SK-N-SH treated with all-trans-retinoic acid at 6 μM for 48 hours (cell line): ENCODE results near the gene RNF169.

Experiments
- ATAC-seq: fragments of 200-7000 bp; cut with Tn5 transposase; 3 replicates; pipeline ENCODE4 v1.9.1; 2020; ENCODE audit warnings: mild to moderate bottlenecking, moderate library complexity
- ARNTL ChIP-seq: fragments of 450-650 bp; formaldehyde crosslinking; IDR thresholded peaks from 2 replicates; pipeline ENCODE4 v1.5.0; 2020; ENCODE audit warnings: low read depth, mild to moderate bottlenecking, moderate library complexity, borderline replicate concordance
- BACH2 ChIP-seq: fragments of 250-450 bp; sonication (Bioruptor Pico); IDR thresholded peaks from 2 replicates; pipeline ENCODE4 v1.9.0; 2021; ENCODE audit warnings: mild to moderate bottlenecking, borderline replicate concordance
- CSDC2 ChIP-seq: fragments of 250-450 bp; sonication (Bioruptor Pico); IDR thresholded peaks from 2 replicates; pipeline ENCODE4 v1.5.0; 2020; ENCODE audit warnings: mild to moderate bottlenecking, moderate library complexity
- ESRRG ChIP-seq: fragments of 250-450 bp; sonication (Bioruptor Pico); IDR thresholded peaks from 2 replicates; pipeline ENCODE4 v1.6.1; 2021; ENCODE audit warnings: mild to moderate bottlenecking
- GLIS3 ChIP-seq: fragments of 250-450 bp; sonication (Bioruptor Pico); IDR thresholded peaks from 2 replicates; pipeline ENCODE4 v1.5.0; 2020; ENCODE audit warnings: mild to moderate bottlenecking, moderate library complexity
- ISL1 ChIP-seq: fragments of 250-450 bp; sonication (Bioruptor Pico); IDR thresholded peaks from 2 replicates; pipeline ENCODE4 v2.1.2; 2022; ENCODE audit warnings: mild to moderate bottlenecking, moderate library complexity
- OSR1 ChIP-seq: fragments of 250-450 bp; sonication (Bioruptor Pico); IDR thresholded peaks from 2 replicates; pipeline ENCODE4 v1.8.0; 2022; ENCODE audit warnings: moderate library complexity, mild to moderate bottlenecking, inconsistent platforms
- PPARA ChIP-seq: fragments of 250-450 bp; sonication (Bioruptor Pico); IDR thresholded peaks from 2 replicates; pipeline ENCODE4 v1.5.0; 2020; ENCODE audit warnings: mild to moderate bottlenecking, borderline replicate concordance
- RARB ChIP-seq: fragments of 250-450 bp; sonication (Bioruptor Pico); IDR thresholded peaks from 2 replicates; pipeline ENCODE4 v1.8.0; 2021; ENCODE audit warnings: mild to moderate bottlenecking, moderate library complexity
- SNAI2 ChIP-seq: fragments of 250-450 bp; sonication (Bioruptor Pico); IDR thresholded peaks from 2 replicates; pipeline ENCODE4 v1.5.0; 2020; ENCODE audit warnings: mild to moderate bottlenecking, moderate library complexity
- TCF4 ChIP-seq: fragments of 250-450 bp; sonication (Bioruptor Pico); IDR thresholded peaks from 2 replicates; pipeline ENCODE4 v1.8.0; 2021; ENCODE audit warnings: mild to moderate bottlenecking, moderate library complexity, borderline replicate concordance
- TOX ChIP-seq: fragments of 250-450 bp; sonication (Bioruptor Pico); IDR thresholded peaks from 2 replicates; pipeline ENCODE4 v1.8.0; 2021; ENCODE audit warnings: mild to moderate bottlenecking, moderate library complexity, borderline replicate concordance
- ZC3H10 ChIP-seq: fragments of 250-450 bp; sonication (Bioruptor Pico); IDR thresholded peaks from 2 replicates; pipeline ENCODE4 v1.5.1; 2021; ENCODE audit warnings: mild to moderate bottlenecking, moderate library complexity
- ZFP3 ChIP-seq: fragments of 250-450 bp; sonication (Bioruptor Pico); IDR thresholded peaks from 2 replicates; pipeline ENCODE4 v1.5.0; 2020; ENCODE audit warnings: mild to moderate bottlenecking, moderate library complexity
- ZFP30 ChIP-seq: fragments of 450-650 bp; formaldehyde crosslinking; IDR thresholded peaks from 2 replicates; pipeline ENCODE4 v1.5.0; 2022; ENCODE audit warnings: mild to moderate bottlenecking, moderate library complexity
- ZNF565 ChIP-seq: fragments of 450-650 bp; formaldehyde crosslinking; conservative IDR thresholded peaks from 2 replicates; pipeline ENCODE4 v1.5.0; 2020; ENCODE audit warnings: low read depth, mild to moderate bottlenecking, moderate library complexity
- ZNF70 ChIP-seq: fragments of 450-650 bp; formaldehyde crosslinking; IDR thresholded peaks from 2 replicates; pipeline ENCODE4 v1.5.0; 2020; ENCODE audit warnings: mild to moderate bottlenecking, moderate library complexity
- ZNF8 ChIP-seq: fragments of 450-650 bp; formaldehyde crosslinking; IDR thresholded peaks from 2 replicates; pipeline ENCODE4 v1.5.0; 2020; ENCODE audit warnings: mild to moderate bottlenecking, moderate library complexity
- TF ChIP-seq, protein P1 (sequence below): fragments of 250-450 bp; sonication (Bioruptor Pico); IDR thresholded peaks from 2 replicates; pipeline ENCODE4 v1.5.1; 2021; ENCODE audit warnings: mild to moderate bottlenecking, moderate library complexity
- TF ChIP-seq, protein P2 (sequence below): fragments of 250-450 bp; sonication (Bioruptor Pico); IDR thresholded peaks from 2 replicates; pipeline ENCODE4 v1.5.0; 2020; ENCODE audit warnings: mild to moderate bottlenecking, moderate library complexity
- TF ChIP-seq, protein P3 (sequence below): fragments of 250-450 bp; sonication (Bioruptor Pico); IDR thresholded peaks from 2 replicates; pipeline ENCODE4 v1.5.1; 2020; ENCODE audit warnings: low read depth, mild to moderate bottlenecking, moderate library complexity
- TF ChIP-seq, protein P4 (sequence below): fragments of 250-450 bp; sonication (Bioruptor Pico); IDR thresholded peaks from 2 replicates; pipeline ENCODE4 v1.8.0; 2021; ENCODE audit warnings: low read depth, mild to moderate bottlenecking, moderate library complexity, borderline replicate concordance

The RNF169 gene

DNA sequence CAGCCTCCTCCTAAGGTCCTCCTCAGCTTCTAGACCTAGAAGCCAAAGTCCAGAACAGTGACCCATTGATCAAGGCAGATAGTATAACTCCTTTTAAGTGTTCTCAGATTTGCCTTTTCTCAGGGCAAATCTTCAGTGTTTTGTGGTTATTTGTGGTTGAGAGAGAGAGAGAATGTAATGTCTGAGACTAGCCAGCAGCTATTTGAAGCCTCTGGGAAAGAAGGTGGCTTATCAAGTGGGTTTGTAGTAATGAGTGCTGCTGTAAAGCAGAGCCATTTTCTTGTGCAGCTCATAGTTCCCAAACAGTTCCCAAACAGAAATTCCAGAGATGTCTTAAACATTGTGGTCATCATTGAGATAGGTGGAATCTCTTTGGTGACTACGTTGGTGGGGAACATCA is 89.5 kb downstream of the RNF169 start:
- TF ChIP-seq ZNF8 (CRISPR knock-in tag) = no peak
- no peak for ATAC-seq

DNA sequence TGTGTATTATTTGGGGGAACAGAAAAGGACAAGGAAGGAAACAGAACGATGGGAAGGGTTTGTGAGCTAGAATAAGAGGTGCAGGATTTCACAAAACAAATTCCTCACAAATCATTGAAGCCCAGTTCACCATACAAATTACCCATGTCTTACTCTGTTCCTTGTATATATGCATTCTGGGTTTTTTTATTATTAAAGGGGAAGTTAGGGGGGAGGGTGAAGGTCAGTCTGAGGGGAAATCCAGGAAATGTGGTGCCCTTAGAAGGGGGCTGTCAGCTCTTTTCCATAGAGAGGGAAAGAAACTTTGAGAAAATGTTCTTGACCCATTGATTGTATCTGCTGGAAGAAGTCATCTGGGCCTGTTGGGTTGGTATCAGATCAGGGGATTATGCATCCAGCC is 90.8 kb downstream of the RNF169 start:
- no peak for TF ChIP-seq ZFP3
- TF ChIP-seq, protein P1, sequence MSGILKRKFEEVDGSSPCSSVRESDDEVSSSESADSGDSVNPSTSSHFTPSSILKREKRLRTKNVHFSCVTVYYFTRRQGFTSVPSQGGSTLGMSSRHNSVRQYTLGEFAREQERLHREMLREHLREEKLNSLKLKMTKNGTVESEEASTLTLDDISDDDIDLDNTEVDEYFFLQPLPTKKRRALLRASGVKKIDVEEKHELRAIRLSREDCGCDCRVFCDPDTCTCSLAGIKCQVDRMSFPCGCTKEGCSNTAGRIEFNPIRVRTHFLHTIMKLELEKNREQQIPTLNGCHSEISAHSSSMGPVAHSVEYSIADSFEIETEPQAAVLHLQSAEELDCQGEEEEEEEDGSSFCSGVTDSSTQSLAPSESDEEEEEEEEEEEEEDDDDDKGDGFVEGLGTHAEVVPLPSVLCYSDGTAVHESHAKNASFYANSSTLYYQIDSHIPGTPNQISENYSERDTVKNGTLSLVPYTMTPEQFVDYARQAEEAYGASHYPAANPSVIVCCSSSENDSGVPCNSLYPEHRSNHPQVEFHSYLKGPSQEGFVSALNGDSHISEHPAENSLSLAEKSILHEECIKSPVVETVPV (CRISPR knock-in tag) = no peak
- TF ChIP-seq ARNTL (CRISPR knock-in tag) = no peak
- TF ChIP-seq OSR1 (CRISPR knock-in tag) = no peak
- TF ChIP-seq TCF4 = no peak
- no peak for TF ChIP-seq CSDC2 (CRISPR knock-in tag)
- no peak for TF ChIP-seq ESRRG (CRISPR knock-in tag)
- no peak for TF ChIP-seq ZFP30 (CRISPR knock-in tag)
- no peak for TF ChIP-seq BACH2
- TF ChIP-seq RARB (CRISPR knock-in tag) = no peak
- TF ChIP-seq, protein P2, sequence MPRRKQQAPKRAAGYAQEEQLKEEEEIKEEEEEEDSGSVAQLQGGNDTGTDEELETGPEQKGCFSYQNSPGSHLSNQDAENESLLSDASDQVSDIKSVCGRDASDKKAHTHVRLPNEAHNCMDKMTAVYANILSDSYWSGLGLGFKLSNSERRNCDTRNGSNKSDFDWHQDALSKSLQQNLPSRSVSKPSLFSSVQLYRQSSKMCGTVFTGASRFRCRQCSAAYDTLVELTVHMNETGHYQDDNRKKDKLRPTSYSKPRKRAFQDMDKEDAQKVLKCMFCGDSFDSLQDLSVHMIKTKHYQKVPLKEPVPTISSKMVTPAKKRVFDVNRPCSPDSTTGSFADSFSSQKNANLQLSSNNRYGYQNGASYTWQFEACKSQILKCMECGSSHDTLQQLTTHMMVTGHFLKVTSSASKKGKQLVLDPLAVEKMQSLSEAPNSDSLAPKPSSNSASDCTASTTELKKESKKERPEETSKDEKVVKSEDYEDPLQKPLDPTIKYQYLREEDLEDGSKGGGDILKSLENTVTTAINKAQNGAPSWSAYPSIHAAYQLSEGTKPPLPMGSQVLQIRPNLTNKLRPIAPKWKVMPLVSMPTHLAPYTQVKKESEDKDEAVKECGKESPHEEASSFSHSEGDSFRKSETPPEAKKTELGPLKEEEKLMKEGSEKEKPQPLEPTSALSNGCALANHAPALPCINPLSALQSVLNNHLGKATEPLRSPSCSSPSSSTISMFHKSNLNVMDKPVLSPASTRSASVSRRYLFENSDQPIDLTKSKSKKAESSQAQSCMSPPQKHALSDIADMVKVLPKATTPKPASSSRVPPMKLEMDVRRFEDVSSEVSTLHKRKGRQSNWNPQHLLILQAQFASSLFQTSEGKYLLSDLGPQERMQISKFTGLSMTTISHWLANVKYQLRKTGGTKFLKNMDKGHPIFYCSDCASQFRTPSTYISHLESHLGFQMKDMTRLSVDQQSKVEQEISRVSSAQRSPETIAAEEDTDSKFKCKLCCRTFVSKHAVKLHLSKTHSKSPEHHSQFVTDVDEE (CRISPR knock-in tag) = no peak
- no peak for ATAC-seq

DNA sequence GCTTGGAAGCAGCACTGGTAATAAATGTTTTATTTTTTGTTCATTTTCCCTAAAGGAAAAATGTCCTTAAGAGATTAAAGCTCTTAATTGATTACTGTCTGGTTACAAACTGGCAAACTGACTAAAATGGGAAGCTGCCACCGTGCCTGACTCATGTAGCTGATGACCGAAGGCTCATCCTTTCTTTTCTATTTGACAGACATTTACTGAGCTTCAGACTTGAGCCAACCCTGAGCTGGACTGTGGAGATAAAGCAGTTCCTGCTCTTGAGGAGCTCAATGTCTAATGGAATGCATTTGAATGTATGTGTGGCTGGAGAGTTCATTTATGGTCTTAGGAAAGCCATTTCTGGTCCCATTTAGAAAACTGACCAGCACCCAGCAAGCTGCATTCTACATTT is 91.3 kb downstream of the RNF169 start:
- no peak for ATAC-seq
- TF ChIP-seq ZNF8 (CRISPR knock-in tag) (no peak), ZNF565 (CRISPR knock-in tag) (no peak), GLIS3 (CRISPR knock-in tag) (no peak), ISL1 (no peak), ZFP3 (no peak), ARNTL (CRISPR knock-in tag) (no peak), SNAI2 (CRISPR knock-in tag) (no peak), TOX (CRISPR knock-in tag) (no peak), CSDC2 (CRISPR knock-in tag) (no peak), TCF4 (no peak), PPARA (CRISPR knock-in tag) (no peak), ZC3H10 (no peak), BACH2 (no peak), ZNF70 (CRISPR knock-in tag) (no peak), ESRRG (CRISPR knock-in tag) (no peak)
- TF ChIP-seq, protein P3, sequence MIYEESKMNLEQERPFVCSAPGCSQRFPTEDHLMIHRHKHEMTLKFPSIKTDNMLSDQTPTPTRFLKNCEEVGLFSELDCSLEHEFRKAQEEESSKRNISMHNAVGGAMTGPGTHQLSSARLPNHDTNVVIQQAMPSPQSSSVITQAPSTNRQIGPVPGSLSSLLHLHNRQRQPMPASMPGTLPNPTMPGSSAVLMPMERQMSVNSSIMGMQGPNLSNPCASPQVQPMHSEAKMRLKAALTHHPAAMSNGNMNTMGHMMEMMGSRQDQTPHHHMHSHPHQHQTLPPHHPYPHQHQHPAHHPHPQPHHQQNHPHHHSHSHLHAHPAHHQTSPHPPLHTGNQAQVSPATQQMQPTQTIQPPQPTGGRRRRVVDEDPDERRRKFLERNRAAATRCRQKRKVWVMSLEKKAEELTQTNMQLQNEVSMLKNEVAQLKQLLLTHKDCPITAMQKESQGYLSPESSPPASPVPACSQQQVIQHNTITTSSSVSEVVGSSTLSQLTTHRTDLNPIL (CRISPR knock-in tag) = no peak
- TF ChIP-seq, protein P4, sequence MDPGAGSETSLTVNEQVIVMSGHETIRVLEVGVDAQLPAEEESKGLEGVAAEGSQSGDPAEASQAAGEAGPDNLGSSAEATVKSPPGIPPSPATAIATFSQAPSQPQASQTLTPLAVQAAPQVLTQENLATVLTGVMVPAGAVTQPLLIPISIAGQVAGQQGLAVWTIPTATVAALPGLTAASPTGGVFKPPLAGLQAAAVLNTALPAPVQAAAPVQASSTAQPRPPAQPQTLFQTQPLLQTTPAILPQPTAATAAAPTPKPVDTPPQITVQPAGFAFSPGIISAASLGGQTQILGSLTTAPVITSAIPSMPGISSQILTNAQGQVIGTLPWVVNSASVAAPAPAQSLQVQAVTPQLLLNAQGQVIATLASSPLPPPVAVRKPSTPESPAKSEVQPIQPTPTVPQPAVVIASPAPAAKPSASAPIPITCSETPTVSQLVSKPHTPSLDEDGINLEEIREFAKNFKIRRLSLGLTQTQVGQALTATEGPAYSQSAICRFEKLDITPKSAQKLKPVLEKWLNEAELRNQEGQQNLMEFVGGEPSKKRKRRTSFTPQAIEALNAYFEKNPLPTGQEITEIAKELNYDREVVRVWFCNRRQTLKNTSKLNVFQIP = no peak

DNA sequence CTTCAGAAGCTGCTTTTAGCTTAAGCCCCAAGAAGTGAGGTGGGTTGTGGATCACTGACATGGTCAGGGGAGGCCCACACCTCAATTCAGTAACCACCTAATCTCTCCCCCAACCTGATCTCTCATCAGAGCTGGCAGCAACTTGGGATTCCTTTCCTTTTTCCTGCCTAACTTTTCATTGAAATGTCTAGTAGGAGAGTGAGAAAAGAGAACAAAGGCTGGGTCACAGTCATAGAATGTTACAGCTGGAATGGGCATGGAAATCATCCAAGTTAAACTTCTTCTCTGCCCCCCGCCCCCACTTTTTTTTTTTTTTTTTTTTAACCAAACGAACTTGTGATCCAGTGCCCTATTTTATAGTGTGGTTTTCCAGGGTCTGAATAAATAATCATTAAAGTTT is 91.8 kb downstream of the RNF169 start:
- TF ChIP-seq, protein P1 (CRISPR knock-in tag) = no peak
- TF ChIP-seq SNAI2 (CRISPR knock-in tag) (no peak), ARNTL (CRISPR knock-in tag) (no peak)
- TF ChIP-seq, protein P3 (CRISPR knock-in tag) = no peak
- TF ChIP-seq, all 23 proteins: peak for 0
- no peak for ATAC-seq
